ENCODE data around the gene KRTAP19-3. TPM values are rescaled to one million over a fixed set of nuclear protein-coding genes. Genes with fewer than 3 reads are reported as not detected.
"Not testable (repeated sequence)": the region's sequence is repeated elsewhere in the genome, so short reads cannot be mapped to it uniquely, and the experiment has no call there.

Gene KRTAP19-3
- total RNA-seq (2022) = not detected in 2 replicates
- Bru-seq, nascent RNA = not detected
- not detected for BruChase-seq, experiment 1, labeled RNA remaining after a 6-hour chase
- BruChase-seq, experiment 2, labeled RNA remaining after a 2-hour chase = not detected
- long read RNA-seq = 0 reads

- H3K9me3 Mint-ChIP-seq (ENCODE audit: low read depth, unreplicated experiment) = peaks cover 5% of the 10 kb centered on the region
- no peaks in the 10 kb centered on the region for H3K27me3 Mint-ChIP-seq (ENCODE audit: unreplicated experiment)
- BruUV-seq (replicated peaks) = no TSS peak
- H3K36me3 Mint-ChIP-seq (ENCODE audit: insufficient read depth, unreplicated experiment) = no peaks in the 10 kb centered on the region
- CTCF ChIA-PET = no interaction called here
- TF ChIP-seq CTCF (IDR thresholded peaks at IDR 0.05; ENCODE audit: unreplicated experiment) = no peak
- DNase-seq = no peak
- H3K4me1 Mint-ChIP-seq (ENCODE audit: low read depth, unreplicated experiment) = no peaks in the 10 kb centered on the region
- H3K4me3 Mint-ChIP-seq (ENCODE audit: low read depth, unreplicated experiment) = no peak within 1 kb of the TSS
- no peak within 1 kb of the TSS for H3K27ac Mint-ChIP-seq (ENCODE audit: unreplicated experiment)
- intact Hi-C loops (cut with micrococcal nuclease; ENCODE audit: unreplicated experiment) = no loop called here
Observed at GRCh38 chr21:30491963-30492428, at the start of gene KRTAP19-3. Gene KRTAP19-3, minus strand, starts transcription at chr21:30492013. Its CDS starts 56 bp downstream, at chr21:30491957.

GRCh38 chr21:30518876-30519275, 27.1 kb upstream of the KRTAP19-3 start:
- Mint-ChIP-seq H3K4me1 (ENCODE audit: low read depth, unreplicated experiment) (no peaks in the 10 kb centered on the region), H3K27ac (ENCODE audit: unreplicated experiment) (no peak overlapping the region), H3K36me3 (ENCODE audit: insufficient read depth, unreplicated experiment) (no peaks in the 10 kb centered on the region), H3K9me3 (ENCODE audit: low read depth, unreplicated experiment) (peaks cover 8% of the 10 kb centered on the region), H3K27me3 (ENCODE audit: unreplicated experiment) (no peaks in the 10 kb centered on the region), H3K4me3 (ENCODE audit: low read depth, unreplicated experiment) (no peak overlapping the region)
- CTCF ChIA-PET = no interaction called here
- no peak for TF ChIP-seq CTCF (IDR thresholded peaks at IDR 0.05; ENCODE audit: unreplicated experiment)
- no peak for DNase-seq
- intact Hi-C loops (cut with micrococcal nuclease; ENCODE audit: unreplicated experiment) = no loop called here
- BruUV-seq (replicated peaks) = no TSS peak

- Mint-ChIP-seq H3K27ac (ENCODE audit: unreplicated experiment) (no peak overlapping the region), H3K4me1 (ENCODE audit: low read depth, unreplicated experiment) (no peaks in the 10 kb centered on the region), H3K9me3 (ENCODE audit: low read depth, unreplicated experiment) (peaks cover 8% of the 10 kb centered on the region), H3K27me3 (ENCODE audit: unreplicated experiment) (no peaks in the 10 kb centered on the region), H3K36me3 (ENCODE audit: insufficient read depth, unreplicated experiment) (no peaks in the 10 kb centered on the region), H3K4me3 (ENCODE audit: low read depth, unreplicated experiment) (no peak overlapping the region)
- DNase-seq = no peak
- CTCF ChIA-PET = no interaction called here
- TF ChIP-seq CTCF (IDR thresholded peaks at IDR 0.05; ENCODE audit: unreplicated experiment) = no peak
- no TSS peak for BruUV-seq (replicated peaks)
- intact Hi-C loops (cut with micrococcal nuclease; ENCODE audit: unreplicated experiment) = no loop called here
Observed at GRCh38 chr21:30515681-30516080, 23.9 kb upstream of the KRTAP19-3 start.

DNA sequence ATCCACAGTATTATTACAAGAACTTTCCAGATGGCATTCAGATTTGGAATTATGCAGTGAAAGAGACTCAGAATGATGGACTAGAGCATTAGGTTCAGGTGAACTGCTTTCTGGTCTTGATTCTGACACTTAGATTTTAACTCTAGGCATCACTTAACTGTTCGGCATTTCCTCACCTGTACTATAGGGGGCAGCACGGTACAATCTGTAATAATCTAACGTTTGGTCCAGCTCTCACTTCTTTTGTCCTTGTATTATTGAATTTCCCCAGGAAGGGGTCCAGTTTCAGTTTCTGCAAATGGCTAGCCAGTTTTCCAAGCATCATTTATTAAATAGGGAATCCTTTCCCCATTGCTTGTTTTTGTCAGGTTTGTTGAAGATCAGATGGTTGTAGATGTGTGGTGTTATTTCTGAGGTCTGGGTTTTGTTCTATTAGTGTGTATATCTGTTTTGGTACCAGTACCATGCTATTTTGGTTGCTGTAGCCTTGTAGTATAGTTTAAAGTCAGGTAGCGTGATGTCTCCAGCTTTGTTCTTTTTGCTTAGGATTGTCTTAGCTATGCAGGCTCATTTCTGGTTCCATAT, 13.9 kb upstream of the KRTAP19-3 start:
- DNase-seq; H3K27ac Mint-ChIP-seq (ENCODE audit: unreplicated experiment); H3K9me3 Mint-ChIP-seq (ENCODE audit: low read depth, unreplicated experiment); H3K27me3 Mint-ChIP-seq (ENCODE audit: unreplicated experiment); intact Hi-C loops (cut with micrococcal nuclease; ENCODE audit: unreplicated experiment); CTCF ChIA-PET; BruUV-seq (replicated peaks); H3K36me3 Mint-ChIP-seq (ENCODE audit: insufficient read depth, unreplicated experiment); H3K4me3 Mint-ChIP-seq (ENCODE audit: low read depth, unreplicated experiment); H3K4me1 Mint-ChIP-seq (ENCODE audit: low read depth, unreplicated experiment): not testable (repeated sequence)

DNA sequence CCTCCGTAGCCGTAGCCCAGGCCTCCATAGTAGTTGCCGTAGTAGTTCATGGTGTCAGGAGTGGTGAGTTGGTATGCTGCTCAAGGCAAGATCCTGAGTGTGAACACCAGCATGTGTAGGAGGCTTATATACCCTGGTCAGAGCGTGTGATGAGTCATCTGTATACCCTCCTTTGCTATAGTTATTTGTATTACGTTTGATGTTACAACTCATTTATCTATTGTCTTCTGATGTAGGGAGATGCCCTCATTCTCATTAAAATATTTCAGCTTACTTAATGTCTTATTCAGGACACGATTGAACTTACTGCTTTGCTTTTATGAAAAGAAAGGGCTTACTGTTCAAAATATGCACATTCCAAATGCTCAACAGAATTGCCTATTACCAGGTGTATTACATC, 10.2 kb upstream of the KRTAP19-3 start, which contains the start of gene KRTAP19-5:
KRTAP19-5 (minus strand) TSS at position 101 of the 400 bp plus-strand sequence; CDS start at position 50, 51 bp downstream.
- H3K36me3 Mint-ChIP-seq (ENCODE audit: insufficient read depth, unreplicated experiment) = no peaks in the 10 kb centered on the region
- no peaks in the 10 kb centered on the region for H3K27me3 Mint-ChIP-seq (ENCODE audit: unreplicated experiment)
- BruUV-seq (replicated peaks) = no TSS peak
- no peak for DNase-seq
- no peak within 1 kb of the TSS for H3K27ac Mint-ChIP-seq (ENCODE audit: unreplicated experiment)
- no peak for TF ChIP-seq CTCF (IDR thresholded peaks at IDR 0.05; ENCODE audit: unreplicated experiment)
- H3K4me3 Mint-ChIP-seq (ENCODE audit: low read depth, unreplicated experiment) = no peak within 1 kb of the TSS
- H3K9me3 Mint-ChIP-seq (ENCODE audit: low read depth, unreplicated experiment) = peaks cover 4% of the 10 kb centered on the region
- CTCF ChIA-PET = no interaction called here
- H3K4me1 Mint-ChIP-seq (ENCODE audit: low read depth, unreplicated experiment) = no peaks in the 10 kb centered on the region
- intact Hi-C loops (cut with micrococcal nuclease; ENCODE audit: unreplicated experiment) = no loop called here
